K562 (cell line): ENCODE results near the gene PAIP2. TPM values are rescaled to one million over a fixed set of nuclear protein-coding genes. Genes with fewer than 3 reads are reported as not detected.

Source experiments
- ATAC-seq: fragments of 200-7000 bp; cut with Tn5 transposase; 3 replicates; pipeline ENCODE4 v1.9.1; 2020; ENCODE audit warnings: moderate library complexity
- BruUV-seq: library from RNA; stranded (reverse); fragments of 400-500 nt; replicated peaks from 2 replicates; lab custom pipeline; 2021; lab: Mats Ljungman, UMichigan
- CTCF ChIA-PET: fragments of 300-600 bp; formaldehyde crosslinking; extraction: SDS; loops from one replicate; lab custom pipeline; 2021; ENCODE audit warnings: low intra/inter-chr PET ratio; lab: Yijun Ruan, JAX
- POLR2A ChIA-PET: fragments of 300-600, 350-650 bp; sonication (Branson Sonifier 250); formaldehyde crosslinking; extraction: SDS; loops from one replicate; lab custom pipeline; 2021; ENCODE audit warnings: antibody characterized with exemption, inconsistent platforms; lab: Yijun Ruan, JAX
- DNase-seq, 4 experiments: peaks; one replicate each; pipeline versions ENCODE4 v3.0.0 to v3.0.0-alpha.2; 2011 to 2018; ENCODE audit warnings: low spot score in 3 of 4, mixed read lengths in 3 of 4; ENCODE audit errors: extremely low read depth in 1 of 4
- FAIRE-seq: peaks from 2 replicates; lab custom pipeline; 2011; peaks lifted over from hg19 to GRCh38; lab: Jason Lieb, UNC
- H2AFZ ChIP-seq: 2 replicates; pipeline ENCODE4 v1.6.0; 2011; ENCODE audit warnings: low read depth, low read length, control low read depth, inconsistent platforms
- H3K27ac ChIP-seq: fragments of 200-600 bp; 3 replicates; pipeline ENCODE4 v1.8.0; 2011; ENCODE audit warnings: low read depth, mild to moderate bottlenecking, control low read depth, inconsistent platforms, low read length, moderate library complexity, mixed read lengths; ENCODE audit errors: extremely low read depth
- H3K27me3 ChIP-seq, 2 experiments: fragments of 300-600 bp in 1 of 2; 2 replicates in 1 of 2; 3 replicates in 1 of 2; pipeline versions ENCODE4 v1.6.0 to v1.8.0; 2011; ENCODE audit warnings: inconsistent platforms in 2 of 2, low read length in 2 of 2, mild to moderate bottlenecking in 1 of 2, mixed read lengths in 1 of 2, moderate library complexity in 1 of 2; ENCODE audit not compliant: control insufficient read depth in 2 of 2, insufficient read depth in 2 of 2
- H3K36me3 ChIP-seq: fragments of 300-600 bp; 3 replicates; pipeline ENCODE4 v1.8.0; 2011; ENCODE audit warnings: mild to moderate bottlenecking, low read length, inconsistent platforms; ENCODE audit not compliant: control insufficient read depth, insufficient read depth
- H3K4me1 ChIP-seq, 2 experiments: fragments of 200-600 bp in 1 of 2; replicated peaks in 1 of 2; 2 replicates in 1 of 2; 3 replicates in 1 of 2; pipeline versions ENCODE4 v1.5.1 to v1.8.0; 2011; ENCODE audit warnings: inconsistent platforms in 2 of 2, low read length in 2 of 2, mild to moderate bottlenecking in 1 of 2, mixed read lengths in 1 of 2, moderate library complexity in 1 of 2; ENCODE audit not compliant: control insufficient read depth in 2 of 2, insufficient read depth in 2 of 2
- H3K4me2 ChIP-seq: 2 replicates; pipeline ENCODE4 v1.6.1; 2011; ENCODE audit warnings: low read length, control low read depth, inconsistent platforms, mixed read lengths; ENCODE audit not compliant: insufficient read depth
- H3K4me3 ChIP-seq: fragments of 200-600 bp; sonication (generic), shearing (Covaris generic); 2 replicates; pipeline ENCODE4 v1.5.1; 2016; ENCODE audit warnings: control low read depth, inconsistent platforms
- H3K79me2 ChIP-seq: fragments of 200-600 bp; 3 replicates; pipeline ENCODE4 v1.8.0; 2011; ENCODE audit warnings: low read length, inconsistent platforms; ENCODE audit not compliant: control insufficient read depth, insufficient read depth
- H3K9ac ChIP-seq, 2 experiments: 2 replicates each; pipeline versions ENCODE4 v1.6.0 to v1.6.1; 2011; ENCODE audit warnings: low read depth in 2 of 2, low read length in 2 of 2, control low read depth in 1 of 2, inconsistent platforms in 1 of 2, mild to moderate bottlenecking in 1 of 2, mixed read lengths in 1 of 2; ENCODE audit not compliant: insufficient read depth in 1 of 2
- H3K9me1 ChIP-seq: one replicate; pipeline ENCODE4 v1.6.0; 2011; ENCODE audit warnings: inconsistent platforms, mild to moderate bottlenecking, low read length, moderate library complexity; ENCODE audit not compliant: control insufficient read depth, insufficient read depth
- H3K9me3 ChIP-seq: replicated peaks from 2 replicates; pipeline ENCODE4 v1.5.1; 2011; ENCODE audit warnings: low read depth, low read length, inconsistent platforms; ENCODE audit not compliant: control insufficient read depth, insufficient read depth
- H4K20me1 ChIP-seq: replicated peaks from 2 replicates; pipeline ENCODE4 v1.6.1; 2011; ENCODE audit warnings: low read length, inconsistent platforms, mixed read lengths; ENCODE audit not compliant: control insufficient read depth, insufficient read depth
- CBFA2T2 ChIP-seq: fragments of 450-650 bp; conservative IDR thresholded peaks from 2 replicates; pipeline ENCODE4 v1.6.1; 2017; ENCODE audit warnings: mild to moderate bottlenecking
- CHD2 ChIP-seq: IDR thresholded peaks from 2 replicates; pipeline ENCODE4 v1.6.1; 2011; ENCODE audit warnings: low read depth, low read length
- CTBP1 ChIP-seq: fragments of 450-650 bp; IDR thresholded peaks from 2 replicates; pipeline ENCODE4 v1.6.1; 2016; ENCODE audit warnings: borderline replicate concordance
- DACH1 ChIP-seq: fragments of 450-650 bp; IDR thresholded peaks from 2 replicates; pipeline ENCODE4 v1.6.1; 2018; ENCODE audit not compliant: partially characterized antibody
- HMBOX1 ChIP-seq: sonication (generic); IDR thresholded peaks from 2 replicates; pipeline ENCODE4 v1.6.1; 2016
- KDM1A ChIP-seq, 2 experiments: fragments of 450-650 bp; IDR thresholded peaks; 2 replicates each; pipeline ENCODE4 v1.6.1; 2016; ENCODE audit warnings: mild to moderate bottlenecking in 2 of 2
- LCOR ChIP-seq: sonication (generic); formaldehyde crosslinking; IDR thresholded peaks from 2 replicates; pipeline ENCODE4 v1.8.0; 2022; ENCODE audit warnings: mild to moderate bottlenecking, missing genetic modification reagents
- MEF2A ChIP-seq: IDR thresholded peaks from 2 replicates; pipeline ENCODE4 v1.6.1; 2011; ENCODE audit warnings: low read depth, mild to moderate bottlenecking, low read length, moderate library complexity; ENCODE audit not compliant: control insufficient read depth
- NCOA4 ChIP-seq: fragments of 450-650 bp; IDR thresholded peaks from 2 replicates; pipeline ENCODE4 v1.6.1; 2018; ENCODE audit warnings: mild to moderate bottlenecking; ENCODE audit not compliant: partially characterized antibody
- NR2F6 ChIP-seq: fragments of 450-650 bp; formaldehyde crosslinking; IDR thresholded peaks from 2 replicates; pipeline ENCODE4 v1.4.0; 2020; ENCODE audit warnings: mild to moderate bottlenecking
- PML ChIP-seq: IDR thresholded peaks from 2 replicates; pipeline ENCODE4 v1.6.1; 2012; ENCODE audit warnings: low read length, inconsistent platforms
- PYGO2 ChIP-seq: fragments of 450-650 bp; IDR thresholded peaks from 2 replicates; pipeline ENCODE4 v1.6.1; 2016; ENCODE audit warnings: mild to moderate bottlenecking, missing genetic modification characterization, moderate library complexity, missing compliant biosample characterization
- RFX7 ChIP-seq: fragments of 250-450 bp; sonication (Bioruptor Pico); IDR thresholded peaks from 2 replicates; pipeline ENCODE4 v1.5.1; 2021; ENCODE audit warnings: mild to moderate bottlenecking
- SMAD2 ChIP-seq: fragments of 150-350 bp; IDR thresholded peaks from 2 replicates; pipeline ENCODE4 v1.6.1; 2014; ENCODE audit warnings: low read depth, mild to moderate bottlenecking, low read length
- USF1 ChIP-seq: sonication (generic); formaldehyde crosslinking; IDR thresholded peaks from 2 replicates; pipeline ENCODE4 v1.9.0; 2022; ENCODE audit warnings: mild to moderate bottlenecking, missing genetic modification reagents
- ZNF217 ChIP-seq: sonication (generic); formaldehyde crosslinking; IDR thresholded peaks from 2 replicates; pipeline ENCODE4 v1.8.0; 2022; ENCODE audit warnings: mild to moderate bottlenecking, missing genetic modification reagents
- ZNF224 ChIP-seq: sonication (generic); formaldehyde crosslinking; IDR thresholded peaks from 2 replicates; pipeline ENCODE4 v1.8.0; 2022; ENCODE audit warnings: mild to moderate bottlenecking, missing genetic modification reagents
- ZNF740 ChIP-seq, 3 experiments: fragments of 200-800 bp in 1 of 3; sonication (Bioruptor generic) in 1 of 3; sonication (generic) in 1 of 3; formaldehyde crosslinking in 1 of 3; IDR thresholded peaks; 2 replicates each; pipeline versions ENCODE4 v1.6.1 to v1.8.0; 2016 to 2022; ENCODE audit warnings: mild to moderate bottlenecking in 2 of 3, missing compliant biosample characterization in 2 of 3, missing genetic modification characterization in 2 of 3, missing genetic modification reagents in 1 of 3
- WGBS: fragments of 100-300 bp; shearing (Covaris generic); methylation state at CpG from one replicate; pipeline ENCODE4 v1.1.6; 2016; ENCODE audit warnings: low coverage, mixed read lengths; ENCODE audit not compliant: insufficient coverage; ENCODE audit errors: missing lambda C conversion rate; 5-methylcytosine and 5-hydroxymethylcytosine counted together
- in situ Hi-C: fragments of 300-500 bp; cut with MboI; formaldehyde crosslinking; loops from 4 replicates; pipeline ENCODE4 v1.15.0; 2018; ENCODE audit warnings: inconsistent platforms, mixed read lengths
- intact Hi-C: fragments of 100-400 bp; cut with micrococcal nuclease; formaldehyde crosslinking; loops from 2 replicates; pipeline ENCODE4 v1.14.2; 2022
- polyA plus RNA-seq, 8 experiments: library from polyadenylated mRNA; depleted of rRNA in 4 of 8; stranded (reverse) in 5 of 8; unstranded in 3 of 8; fragments of >200 nt; fragmentation: Nextera tagmentation in 2 of 8; fragmentation: Illumina TruSeq in 1 of 8; extraction: Ambion mirVana in 2 of 8; extraction: Trizol in 1 of 8; gene quantifications; 2 replicates each; pipeline versions ENCODE4 v1.2.1 to v1.2.3, GENCODE V29; 2011 to 2014; ENCODE audit warnings: inconsistent platforms in 1 of 8, missing spikeins in 1 of 8
- total RNA-seq, 7 experiments: library from RNA; depleted of rRNA in 6 of 7; stranded (reverse); fragments of >200 nt in 6 of 7; fragmentation: Illumina TruSeq in 2 of 7; extraction: Trizol in 2 of 7; gene quantifications; 2 replicates each; pipeline versions ENCODE4 v1.2.1 to v1.2.3, GENCODE V29; 2011 to 2021; ENCODE audit warnings: low replicate concordance in 1 of 7

Gene PAIP2
- total and polyA plus RNA-seq, 9 of the 15 experiments (the other 6 are each of a cell fraction or from before 2014, with no cell fraction given) = 78.3 to 187 (median 128) TPM

- TF ChIP-seq ZNF740 (CRISPR knock-in tag; IDR thresholded peaks at IDR 0.05) (no peak), ZNF740 (tag; IDR thresholded peaks at IDR 0.05) (no peak), LCOR (no peak), DACH1 (no peak), PML (no peak), USF1 (CRISPR knock-in tag) (no peak)
Observed at GRCh38 chr5:139360384-139360783, 18.7 kb downstream of the PAIP2 start (continued).

GRCh38 chr5:139361835-139362429 is 20.3 kb downstream of the PAIP2 start:
- CTCF ChIA-PET = no interaction called here
- BruUV-seq = no TSS peak
- no peak overlapping the region for H3K27ac ChIP-seq
- no peaks in the 10 kb centered on the region for H3K9me1 ChIP-seq
- no peaks in the 10 kb centered on the region for H3K9me3 ChIP-seq
- WGBS = 85% methylated on average over 6 of the region's 6 CpGs
- intact Hi-C loops = no loop called here
- DNase-seq (no peak), FAIRE-seq (no peak), ATAC-seq (no peak)
- H3K27me3 ChIP-seq = no peaks in the 10 kb centered on the region
- H4K20me1 ChIP-seq = peaks cover 9% of the 10 kb centered on the region; the same call in 1 of the 2 replicates
- H3K36me3 ChIP-seq = peaks cover 53% of the 10 kb centered on the region
- H3K4me1 ChIP-seq = no peaks in the 10 kb centered on the region
- in situ Hi-C loops = no loop called here
- H3K79me2 ChIP-seq = peaks cover 51% of the 10 kb centered on the region
- POLR2A ChIA-PET = interaction anchor here (0.7 to 1.5 kb wide), 2 partner anchors 8 to 89 kb away, joined by 3 to 5 read pairs; no protein-coding TSS in a partner anchor
- no peak overlapping the region for H2AFZ ChIP-seq
- H3K4me3 ChIP-seq = no peak overlapping the region
- no peak overlapping the region for H3K9ac ChIP-seq
- H3K4me2 ChIP-seq = no peak overlapping the region
- TF ChIP-seq PYGO2 (tag) (no peak), CTBP1 (no peak), KDM1A (IDR thresholded peaks at IDR 0.05) (no peak), ZNF217 (no peak), MEF2A (no peak), RFX7 (no peak), HMBOX1 (no peak), NR2F6 (no peak), ZNF224 (CRISPR knock-in tag) (no peak), NCOA4 (no peak), SMAD2 (no peak), CHD2 (no peak), CBFA2T2 (no peak)
